Medulla oblongata (tissue), 1 donor: ENCODE data around the gene CFC1.
"Not testable (repeated sequence)": the region's sequence is repeated elsewhere in the genome, so short reads cannot be mapped to it uniquely, and the experiment has no call there.

Experiments
- DNase-seq: peaks from one replicate; pipeline ENCODE4 v3.0.0-alpha.2; 2015; ENCODE audit errors: extremely low spot score

Gene CFC1

DNA sequence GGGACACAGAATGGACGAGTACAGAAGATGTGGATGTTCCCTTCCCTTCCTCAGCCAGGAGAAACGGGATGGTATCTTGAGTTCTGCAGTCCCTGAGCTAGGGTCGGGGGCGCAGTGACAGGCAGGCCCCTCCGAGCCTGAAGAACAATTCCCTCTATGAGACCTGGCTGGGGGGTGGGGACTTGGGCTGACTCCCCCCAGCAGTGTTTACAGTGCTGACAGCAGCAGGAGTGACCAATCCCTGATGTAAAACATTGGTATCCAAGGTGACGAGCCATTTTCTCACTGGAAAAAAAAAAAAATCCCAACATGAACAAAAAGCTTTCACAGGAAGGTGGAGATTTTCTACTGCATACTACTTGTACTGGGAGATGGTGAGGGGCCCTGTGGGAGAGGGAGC is at the start of gene CFC1:
Gene CFC1 (minus strand): TSS at position 183 of the 400 bp plus-strand sequence. CDS start 288 bp downstream, outside the sequence.
- not testable (repeated sequence) for DNase-seq

DNA sequence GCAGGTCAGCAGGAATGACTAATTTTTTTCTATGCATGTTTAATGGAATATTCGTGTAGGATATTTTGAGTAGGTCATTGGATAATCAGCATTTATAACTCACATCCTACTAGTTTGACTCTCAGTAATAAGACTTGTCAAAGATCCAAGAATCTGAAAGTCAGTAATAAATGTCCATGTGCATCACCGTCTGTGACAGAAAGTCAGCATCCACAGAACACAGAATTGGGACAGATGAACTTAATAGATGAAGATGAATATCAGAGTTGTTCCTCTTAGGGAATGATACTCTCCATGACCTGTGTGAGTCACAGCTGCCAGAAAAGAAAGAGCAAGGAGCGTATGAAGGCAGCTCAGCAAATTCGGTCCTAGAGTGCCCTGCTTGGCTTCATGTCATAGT is 42.3 kb upstream of the CFC1 start:
- DNase-seq, result not testable (repeated sequence)

DNA sequence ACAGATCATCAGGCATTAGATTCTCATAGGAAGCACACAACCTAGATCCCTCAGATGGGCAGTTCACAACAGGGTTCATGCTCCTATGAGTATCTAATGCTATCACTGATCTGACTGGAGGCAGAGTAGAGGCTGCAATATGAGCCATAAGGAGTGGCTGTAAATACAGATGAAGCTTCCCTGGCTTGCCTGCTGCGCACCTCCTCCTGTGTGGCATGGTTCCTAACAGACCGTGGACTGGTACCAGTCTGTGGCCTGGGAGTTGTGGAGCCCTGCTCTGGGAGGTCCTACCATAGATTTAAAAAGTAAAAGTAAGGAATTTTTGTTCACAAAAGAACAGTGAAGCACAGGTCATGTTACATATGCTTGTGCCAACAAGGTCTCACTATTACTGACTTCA is 39.6 kb upstream of the CFC1 start:
- not testable (repeated sequence) for DNase-seq

DNA sequence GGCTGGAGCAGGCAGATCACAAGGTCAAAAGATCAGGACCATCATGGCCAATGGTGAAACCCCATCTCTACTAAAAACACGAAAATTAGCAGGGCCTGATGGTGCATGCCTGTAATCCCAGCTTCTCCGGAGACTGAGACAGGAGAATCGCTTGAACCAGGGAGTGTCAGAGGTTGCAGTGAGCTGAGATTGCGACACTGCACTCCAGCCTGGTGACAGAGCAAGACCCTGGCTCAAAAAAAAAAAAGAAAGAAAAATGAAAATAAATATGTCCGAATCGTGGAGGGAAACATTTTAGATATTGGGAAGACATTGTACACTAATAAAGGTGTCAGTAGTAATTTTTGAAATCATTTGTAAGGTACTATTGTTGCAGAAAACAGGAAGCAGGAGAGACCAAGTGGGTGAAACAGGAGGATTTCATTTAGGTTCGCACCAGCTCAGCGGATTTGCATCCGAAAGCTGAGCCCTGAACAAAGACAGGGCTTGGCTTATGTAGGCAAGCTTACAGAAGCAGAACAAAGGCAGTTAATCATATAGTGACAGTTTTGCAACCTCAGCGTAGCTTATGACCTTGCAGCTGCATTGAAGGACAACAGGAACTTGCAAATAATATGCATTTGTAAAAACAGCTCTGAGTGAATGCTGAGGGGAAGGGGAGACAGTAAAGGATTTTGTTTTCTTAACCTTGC is 29.6 kb upstream of the CFC1 start:
- not testable (repeated sequence) for DNase-seq

DNA sequence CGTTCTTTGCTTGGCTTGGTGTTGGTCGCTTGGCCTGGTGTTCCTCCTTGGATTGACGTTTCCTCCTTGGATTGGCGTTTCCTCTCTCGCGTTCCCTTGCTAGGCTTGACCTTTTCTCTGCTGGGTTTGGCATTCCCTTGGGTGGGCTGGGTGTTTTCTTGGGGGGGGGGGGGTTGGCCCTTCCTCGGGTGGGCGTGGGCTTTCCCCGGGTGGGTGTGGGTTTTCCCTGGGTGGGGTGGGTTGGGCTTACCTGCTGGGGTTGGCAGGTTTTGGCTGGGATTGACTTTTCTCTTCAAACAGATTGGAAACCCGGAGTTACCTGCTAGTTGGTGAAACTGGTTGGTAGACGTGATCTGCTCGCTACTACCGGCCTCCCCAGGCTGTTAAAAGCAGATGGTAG is 11.8 kb upstream of the CFC1 start, which contains the start of gene POTEJ:
Gene POTEJ (plus strand): TSS at position 301 of the 400 bp plus-strand sequence. CDS start 93 bp downstream, at position 394.
- not testable (repeated sequence) for DNase-seq

DNA sequence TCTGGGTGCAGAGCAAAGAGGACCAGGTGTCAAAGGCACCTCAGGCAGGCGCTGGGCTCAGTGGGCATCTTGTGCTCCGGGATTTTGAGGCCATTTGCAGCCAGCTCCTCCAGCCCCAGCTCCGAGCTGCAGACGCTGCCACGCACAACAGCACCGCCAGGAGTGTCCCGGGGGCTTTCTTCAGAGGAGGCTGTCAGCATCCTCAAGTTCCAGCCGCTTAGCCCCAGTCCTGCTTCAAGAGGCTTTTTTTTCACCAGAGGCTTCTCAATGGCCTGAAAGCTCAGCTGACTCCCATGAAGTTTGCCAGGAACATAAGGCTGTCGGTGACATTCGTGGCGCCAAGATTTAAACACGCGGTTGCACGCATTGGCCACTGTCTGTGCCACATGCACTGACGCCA is 11.1 kb upstream of the CFC1 start:
- DNase-seq, result not testable (repeated sequence)

DNA sequence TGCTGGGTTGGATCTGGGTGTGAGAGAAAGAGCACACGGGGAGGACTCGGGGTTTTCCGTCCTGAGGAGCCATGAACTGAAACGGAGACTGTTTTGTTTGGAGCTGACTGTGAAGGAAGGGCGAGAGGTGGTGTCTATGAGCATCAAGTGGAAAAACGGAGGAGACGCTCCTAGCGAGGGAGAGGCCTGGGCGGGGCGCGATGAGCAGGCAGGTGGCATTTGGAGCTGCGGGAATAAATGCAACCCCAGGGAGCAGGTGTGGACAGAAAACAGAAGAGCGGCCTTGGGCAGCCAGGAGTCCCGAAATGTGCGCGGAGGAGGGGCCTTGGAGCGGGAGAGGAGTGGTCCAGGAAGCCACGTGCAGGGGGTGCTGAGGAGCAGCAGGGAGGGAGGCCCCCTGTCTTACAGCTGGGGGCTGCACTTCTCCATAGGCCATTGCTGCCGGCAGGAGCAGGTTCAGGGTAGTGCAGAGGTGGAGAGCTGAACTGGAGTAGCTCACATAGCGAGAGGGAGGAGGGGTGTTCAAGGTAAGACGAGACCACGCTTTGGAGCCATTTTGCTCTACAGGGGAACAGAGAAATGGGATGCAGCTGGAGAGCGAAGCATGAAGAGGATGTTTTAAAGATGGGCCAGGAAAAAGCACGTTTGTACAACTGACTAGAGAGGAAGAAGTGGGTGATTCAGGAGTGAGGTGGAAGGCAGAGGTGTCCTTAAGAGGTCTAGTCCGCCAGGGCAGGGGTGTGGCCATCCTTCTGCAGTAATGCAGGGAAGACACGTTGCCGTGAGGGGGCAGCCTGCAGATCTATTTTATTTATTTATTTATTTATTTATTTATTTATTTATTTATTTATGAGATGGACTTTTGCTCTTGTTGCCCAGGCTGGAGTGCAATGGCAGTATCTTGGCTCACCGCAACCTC is 9.9 kb upstream of the CFC1 start:
- not testable (repeated sequence) for DNase-seq

DNA sequence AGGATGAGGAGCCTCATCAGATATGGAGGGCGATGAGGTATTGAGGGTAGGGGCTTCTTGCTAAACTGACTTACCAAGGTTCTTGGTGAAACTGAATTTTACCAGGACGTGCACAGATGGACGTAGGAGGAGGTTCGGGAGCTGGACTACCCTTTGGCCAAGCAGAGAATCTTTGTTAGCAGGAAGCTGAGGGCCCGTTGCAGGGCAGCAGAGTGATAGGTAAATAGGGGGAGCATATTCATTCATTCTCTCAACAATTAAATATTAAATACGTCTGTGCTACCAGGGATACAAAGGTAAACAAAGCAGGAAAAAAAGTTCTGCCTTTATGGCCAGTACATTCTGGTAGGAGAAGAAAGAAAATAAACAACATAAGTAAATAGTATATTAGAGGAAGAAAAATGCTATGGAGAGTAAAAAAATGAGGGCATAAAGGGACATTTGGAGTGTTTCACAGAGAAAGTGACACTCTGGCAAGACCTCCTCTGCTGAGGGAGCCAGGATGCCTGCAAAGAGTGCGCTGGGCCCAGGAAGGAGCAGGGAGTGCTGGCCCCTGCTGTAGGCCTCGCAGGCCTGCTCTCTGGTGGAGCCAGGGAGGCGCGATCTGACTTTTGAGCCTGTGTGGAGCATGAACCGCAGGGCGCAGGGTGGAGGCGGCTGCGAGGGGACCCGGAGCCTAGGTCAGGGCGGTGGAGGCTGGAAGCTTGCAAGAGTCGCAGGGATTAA is 9.1 kb upstream of the CFC1 start:
- not testable (repeated sequence) for DNase-seq

DNA sequence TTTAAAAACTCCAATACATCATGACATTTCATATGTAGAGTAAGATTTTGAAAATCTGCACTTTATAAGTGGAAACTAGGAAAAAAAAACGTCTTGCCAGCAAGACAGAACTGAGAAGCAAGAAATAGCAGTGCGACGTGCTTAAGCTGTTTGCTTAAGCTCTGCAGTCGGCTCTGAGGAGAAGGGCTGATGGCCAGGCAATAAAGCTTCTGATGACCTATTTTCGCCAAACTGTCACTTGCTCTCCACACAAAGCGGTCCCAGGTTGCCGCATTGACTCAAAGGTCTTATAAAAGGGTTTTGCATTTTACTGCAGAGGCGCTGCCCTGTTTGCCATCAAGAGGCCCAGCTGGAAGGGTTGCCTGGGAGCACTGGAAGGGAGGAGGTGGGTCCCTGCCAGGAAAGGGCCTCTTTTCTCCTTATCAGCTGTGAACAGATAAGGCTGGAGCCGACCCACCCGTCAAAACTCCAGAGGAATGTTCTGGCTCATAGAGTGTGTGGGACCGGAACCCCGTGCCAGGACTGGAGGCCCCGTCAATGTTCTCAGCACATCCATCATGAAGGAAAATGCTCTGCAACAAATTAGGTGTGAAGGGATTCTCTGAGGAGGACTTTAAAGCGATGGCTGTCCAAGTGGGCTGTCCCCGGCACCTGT is 2.4 kb upstream of the CFC1 start:
- DNase-seq, result not testable (repeated sequence)

DNA sequence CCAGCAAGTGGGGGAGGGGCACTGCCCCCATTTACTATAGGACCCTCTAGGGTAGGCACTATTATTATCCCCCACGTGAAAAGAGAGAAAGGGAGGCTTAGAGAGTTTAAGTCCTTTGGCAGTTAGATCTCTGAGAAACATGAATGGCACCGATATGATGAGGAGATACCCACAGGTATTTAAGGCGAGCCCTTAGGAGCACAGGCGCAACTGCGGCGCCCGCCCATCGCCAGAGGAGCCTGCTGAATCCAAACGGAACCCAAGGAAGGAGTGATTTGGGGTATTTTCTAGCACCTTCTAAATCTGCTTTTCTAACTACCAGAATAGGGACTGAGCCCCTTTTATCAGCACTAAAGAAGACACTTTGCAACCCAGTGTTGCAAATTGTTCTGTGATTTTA is 551 bp upstream of the CFC1 start:
- DNase-seq, result not testable (repeated sequence)

DNA sequence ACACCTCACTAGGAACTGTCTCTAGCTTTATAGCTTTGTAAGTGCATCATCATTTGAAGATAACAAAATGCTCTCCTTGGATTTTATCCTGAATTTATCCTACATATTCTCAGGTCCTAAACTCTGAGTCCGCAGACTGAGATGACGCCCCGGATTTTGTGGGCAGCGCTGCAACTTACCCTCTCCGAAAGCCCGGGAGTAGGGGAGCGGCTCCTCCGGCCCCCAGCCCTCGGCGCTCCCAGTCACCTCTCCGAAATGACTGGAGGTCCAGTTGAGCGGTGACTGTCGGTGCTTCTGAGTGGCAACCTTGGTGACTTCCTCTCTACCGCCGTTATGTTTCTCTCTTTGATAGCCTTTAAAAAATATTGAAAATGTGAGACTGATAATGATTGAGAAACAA is 912 bp downstream of the CFC1 start:
- not testable (repeated sequence) for DNase-seq

DNA sequence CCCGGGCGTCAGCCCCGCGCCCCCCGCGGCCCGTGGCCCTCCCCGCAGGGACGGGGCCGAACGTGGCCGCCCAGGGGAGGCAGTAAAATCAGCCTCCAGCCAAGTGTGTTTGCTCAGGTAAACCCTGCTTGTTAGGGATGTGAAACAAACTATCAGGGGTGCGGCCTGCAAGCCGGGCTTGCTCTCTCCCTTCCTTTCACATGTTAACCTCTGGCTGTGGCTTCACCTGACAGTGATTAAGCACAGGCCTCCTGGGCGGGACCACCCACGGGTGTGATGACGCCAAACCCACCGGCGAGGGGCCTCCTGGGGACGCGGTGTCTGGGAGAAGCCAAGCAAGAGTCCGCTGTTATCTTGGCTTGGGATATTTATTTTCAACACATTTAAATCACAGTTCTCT is 1.4 kb downstream of the CFC1 start:
- DNase-seq, result not testable (repeated sequence)

DNA sequence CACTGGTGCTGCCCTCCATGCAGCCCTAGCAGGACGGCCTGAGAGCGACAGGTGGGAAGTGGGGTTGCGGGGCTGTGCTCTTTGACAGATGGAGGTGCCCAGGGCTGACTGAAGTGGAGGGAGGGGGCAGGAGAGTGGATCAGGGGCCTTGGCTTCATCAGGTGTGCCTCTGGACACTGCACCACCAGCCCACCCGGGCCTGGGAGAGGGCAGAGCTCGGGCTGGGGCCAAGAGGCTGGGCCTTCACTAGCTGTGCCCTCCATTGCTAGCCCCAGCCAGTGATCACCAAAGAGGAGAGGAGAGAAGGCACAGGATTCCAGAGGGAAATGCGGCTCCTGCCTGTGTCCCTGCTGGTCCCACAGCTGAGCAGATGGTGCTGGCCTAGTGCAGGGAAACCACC is 2.6 kb downstream of the CFC1 start:
- DNase-seq, result not testable (repeated sequence)

DNA sequence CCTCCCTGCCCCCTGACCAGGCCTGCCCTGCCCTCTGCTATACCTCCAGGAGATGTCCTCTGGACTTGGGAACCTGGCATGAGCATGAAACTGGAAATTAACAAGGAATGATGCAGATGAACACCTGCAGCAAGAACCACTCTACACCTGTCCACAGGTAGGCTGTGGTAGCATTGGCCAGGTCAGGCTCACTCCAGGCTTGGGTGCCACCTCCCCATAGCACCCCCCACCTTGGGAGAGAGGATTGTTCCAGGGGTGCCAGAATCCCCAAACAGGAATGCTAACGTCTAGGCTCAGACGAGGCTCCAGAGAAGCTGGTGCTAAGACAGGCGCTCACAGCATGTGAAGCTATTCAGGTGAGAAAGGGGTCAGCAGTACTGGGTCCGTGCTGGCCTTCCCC is 5.4 kb downstream of the CFC1 start:
- not testable (repeated sequence) for DNase-seq

DNA sequence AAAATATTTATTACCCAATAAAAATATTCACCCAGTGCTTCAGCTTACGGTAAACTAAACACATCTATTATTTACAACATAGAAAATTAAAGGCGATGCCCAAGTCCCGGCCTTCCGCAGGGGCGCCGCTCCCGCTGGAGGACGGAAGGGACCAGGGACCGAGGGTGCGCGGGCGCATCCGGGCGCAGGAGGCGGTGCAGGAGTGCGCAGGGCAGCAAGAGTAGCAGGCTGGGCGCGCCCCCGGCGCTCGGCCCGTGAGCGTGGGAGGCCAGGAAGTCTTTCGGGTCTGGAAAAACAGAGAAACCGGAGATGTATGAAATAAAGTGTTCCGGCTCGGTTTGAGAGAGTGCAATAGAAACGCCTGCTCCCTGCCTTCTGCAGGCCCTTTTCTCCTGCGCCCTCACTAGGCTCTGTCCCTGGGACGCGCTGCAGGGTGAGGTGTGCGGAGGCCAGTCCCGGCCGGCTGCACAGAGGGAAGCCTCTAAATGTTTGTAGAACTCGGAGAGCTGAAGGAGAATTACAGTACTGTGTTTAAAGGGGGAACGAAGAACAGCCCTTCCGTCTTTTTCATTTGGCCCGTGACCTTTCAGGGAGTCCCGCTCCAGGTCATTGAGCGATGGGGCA is 6.5 kb downstream of the CFC1 start:
- DNase-seq, result not testable (repeated sequence)

DNA sequence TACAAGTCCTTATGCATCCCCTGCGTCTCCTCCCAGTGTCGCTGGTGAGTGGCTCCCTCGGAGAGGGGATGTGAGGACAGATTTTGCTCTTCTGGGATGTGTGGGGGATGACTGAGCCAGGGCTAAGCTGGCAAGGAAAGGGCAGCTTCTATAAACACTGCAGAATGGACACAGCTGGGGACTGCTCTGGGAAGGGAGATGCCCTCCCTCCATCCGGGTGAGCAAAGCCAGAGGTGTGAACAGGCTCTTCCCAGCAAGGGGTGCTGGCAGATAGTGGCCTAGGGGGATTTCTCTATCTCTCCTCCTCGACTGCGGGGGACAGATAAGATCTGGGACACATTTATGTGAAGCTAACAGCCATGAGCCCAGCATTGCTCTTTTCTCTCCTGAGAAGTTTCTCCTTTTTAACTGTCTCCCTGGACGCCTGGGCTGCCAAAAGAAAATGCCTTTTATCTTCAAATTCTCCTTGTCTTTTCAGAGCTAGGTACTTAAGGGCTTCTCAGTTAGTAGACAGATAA is 8.5 kb downstream of the CFC1 start:
- not testable (repeated sequence) for DNase-seq

DNA sequence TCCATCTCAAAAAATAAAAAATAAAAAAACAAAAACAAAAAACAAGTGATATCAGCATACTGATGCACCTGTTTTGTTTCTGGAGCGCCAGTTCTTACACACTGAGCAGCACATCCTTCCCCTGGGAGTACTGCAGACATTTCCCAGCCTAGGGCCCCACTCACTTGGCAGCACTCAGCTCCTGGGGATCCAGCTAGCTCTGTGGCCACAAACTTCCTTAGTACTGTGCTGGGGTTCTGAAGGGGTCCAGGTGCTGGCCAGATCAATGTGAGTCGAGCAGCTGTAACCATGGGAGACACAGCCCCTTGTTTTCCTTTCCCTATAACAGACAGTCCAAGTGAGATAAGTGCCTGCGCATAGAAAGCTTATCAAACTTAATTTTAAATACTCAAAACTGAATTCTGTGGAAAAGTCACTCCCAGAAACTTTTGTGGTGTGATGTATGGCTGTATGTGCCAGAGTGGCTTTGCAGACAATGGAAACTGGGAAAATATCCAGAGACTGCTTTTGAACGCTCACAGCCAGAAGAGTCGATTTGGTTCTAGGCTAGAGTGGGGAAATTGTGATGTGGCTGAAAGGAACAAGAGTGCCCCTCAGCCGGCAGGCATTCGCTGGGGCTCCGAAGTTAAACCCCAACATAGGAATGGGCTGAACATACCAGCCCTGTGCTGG is 9.1 kb downstream of the CFC1 start:
- not testable (repeated sequence) for DNase-seq

DNA sequence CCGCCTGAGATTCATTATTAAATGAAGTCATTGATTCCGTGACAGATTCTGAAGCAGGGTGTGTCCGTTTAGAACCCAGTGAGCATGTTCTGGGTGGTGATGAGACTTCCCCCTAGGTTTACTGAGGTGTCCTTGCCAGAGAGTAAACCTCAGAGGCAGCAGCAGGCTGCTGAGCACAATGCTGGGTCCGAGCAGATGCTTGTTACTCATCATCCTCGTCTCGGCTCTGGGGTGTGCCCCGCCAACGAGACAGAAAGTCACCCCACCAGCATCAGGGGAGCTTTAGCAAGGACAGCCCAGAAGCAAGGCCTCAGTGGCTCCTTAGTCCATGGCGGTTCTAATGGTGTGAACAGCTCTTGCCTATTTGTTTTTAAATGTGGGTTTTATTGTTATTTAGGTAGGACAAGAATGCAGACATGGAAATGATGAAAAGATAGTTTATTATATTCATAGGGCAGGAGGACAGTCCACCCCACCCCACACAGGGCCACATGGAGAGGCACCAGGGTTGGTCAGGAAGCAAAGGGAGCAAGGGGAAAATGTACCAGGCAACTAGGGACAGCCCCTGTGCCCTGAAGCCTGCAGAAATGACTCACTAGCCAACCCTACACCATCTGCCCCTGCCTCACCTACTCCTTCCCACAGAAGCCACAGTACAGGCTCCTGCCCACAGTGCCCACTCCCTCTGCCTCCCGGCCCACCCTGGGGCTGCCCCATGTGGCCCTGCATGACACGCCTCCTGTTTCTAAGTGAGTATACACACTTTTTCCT is 10.5 kb downstream of the CFC1 start:
- DNase-seq, result not testable (repeated sequence)

DNA sequence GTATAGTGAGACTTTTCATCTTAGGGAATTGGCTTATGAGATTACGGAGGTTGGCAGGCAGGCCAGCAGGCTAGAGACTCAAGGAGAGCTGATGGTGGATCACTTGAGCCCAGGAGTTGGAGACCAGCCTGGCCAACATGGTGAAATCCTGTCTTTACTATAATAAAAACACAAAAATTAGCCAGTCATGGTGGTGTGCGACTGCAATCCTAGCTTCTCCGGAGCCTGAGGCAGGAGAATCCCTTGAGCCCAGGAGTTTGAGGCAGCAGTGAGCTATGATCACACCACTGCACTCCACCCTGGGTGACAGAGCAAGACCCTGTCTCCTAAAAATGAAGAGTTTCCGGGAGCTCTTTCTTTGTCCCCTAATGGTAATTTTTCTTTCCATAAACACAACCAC is 14.6 kb downstream of the CFC1 start:
- not testable (repeated sequence) for DNase-seq
